Neural progenitor cell (in vitro differentiated cells): ENCODE measurements around the gene CLN5. TPM values are rescaled to one million over a fixed set of nuclear protein-coding genes. Genes with fewer than 3 reads are reported as not detected.
"Not testable (repeated sequence)": the region's sequence is repeated elsewhere in the genome, so short reads cannot be mapped to it uniquely, and the experiment has no call there.

Source experiments
- DNase-seq: peaks from one replicate; pipeline ENCODE4 v3.0.0-alpha.2; 2016; ENCODE audit warnings: low spot score
- H2AFZ ChIP-seq: fragments of 200-600 bp; sonication (generic); replicated peaks from 2 replicates; pipeline ENCODE4 v1.6.1; 2016; ENCODE audit warnings: antibody characterized with exemption
- H3F3A ChIP-seq: fragments of 200-600 bp; sonication (generic); 2 replicates; pipeline ENCODE4 v1.6.1; 2016; ENCODE audit warnings: antibody characterized with exemption, low read depth
- H3K27ac ChIP-seq: fragments of 200-600 bp; sonication (generic); 2 replicates; pipeline ENCODE4 v1.5.1; 2016; ENCODE audit warnings: mild to moderate bottlenecking
- H3K27me3 ChIP-seq: fragments of 200-600 bp; sonication (generic); 2 replicates; pipeline ENCODE4 v1.6.1; 2016; ENCODE audit warnings: mild to moderate bottlenecking, moderate library complexity
- H3K36me3 ChIP-seq: fragments of 200-600 bp; sonication (generic); 2 replicates; pipeline ENCODE4 v1.5.1; 2016
- H3K4me1 ChIP-seq: fragments of 200-600 bp; sonication (generic); 2 replicates; pipeline ENCODE4 v1.6.1; 2016; ENCODE audit warnings: mixed run types
- H3K4me2 ChIP-seq: fragments of 200-600 bp; sonication (generic); 2 replicates; pipeline ENCODE4 v1.6.1; 2016
- H3K4me3 ChIP-seq: fragments of 200-600 bp; sonication (generic); 2 replicates; pipeline ENCODE4 v1.5.1; 2016
- H3K79me2 ChIP-seq: fragments of 200-600 bp; sonication (generic); 2 replicates; pipeline ENCODE4 v1.6.1; 2016; ENCODE audit warnings: low read depth
- H3K9ac ChIP-seq: fragments of 200-600 bp; sonication (generic); 2 replicates; pipeline ENCODE4 v1.6.1; 2016
- H3K9me3 ChIP-seq: fragments of 200-600 bp; sonication (generic); 2 replicates; pipeline ENCODE4 v1.5.1; 2016; ENCODE audit warnings: low read depth
- H4K20me1 ChIP-seq: fragments of 200-600 bp; sonication (generic); 2 replicates; pipeline ENCODE4 v1.6.1; 2016; ENCODE audit warnings: low read depth
- H3K27ac Mint-ChIP-seq: 3 replicates; pipeline ENCODE4 v1.8.0; 2021; ENCODE audit warnings: mixed read lengths
- H3K27me3 Mint-ChIP-seq: 2 replicates; pipeline ENCODE4 v1.8.0; 2022; ENCODE audit warnings: low read depth, mild to moderate bottlenecking, inconsistent platforms, moderate library complexity, mixed read lengths; ENCODE audit not compliant: insufficient read depth
- H3K36me3 Mint-ChIP-seq: 3 replicates; pipeline ENCODE4 v1.8.0; 2021; ENCODE audit warnings: mixed read lengths
- H3K4me1 Mint-ChIP-seq: 3 replicates; pipeline ENCODE4 v1.8.0; 2021; ENCODE audit warnings: mixed read lengths
- H3K4me3 Mint-ChIP-seq: 3 replicates; pipeline ENCODE4 v1.8.0; 2021; ENCODE audit warnings: mild to moderate bottlenecking, moderate library complexity, mixed read lengths
- H3K9me3 Mint-ChIP-seq: 3 replicates; pipeline ENCODE4 v1.8.0; 2020; ENCODE audit warnings: mixed read lengths
- EZH2 ChIP-seq: fragments of 200-600 bp; sonication (generic); IDR thresholded peaks from 2 replicates; pipeline ENCODE4 v1.6.1; 2017; ENCODE audit warnings: antibody characterized with exemption, mild to moderate bottlenecking, moderate library complexity
- EZH2phosphoT487 ChIP-seq: fragments of 200-600 bp; sonication (generic); IDR thresholded peaks from 2 replicates; pipeline ENCODE4 v1.6.1; 2017; ENCODE audit warnings: antibody characterized with exemption
- total RNA-seq: library from RNA; depleted of rRNA; stranded (reverse); fragments of >200 nt; gene quantifications from 2 replicates; pipeline ENCODE4 v1.2.3, GENCODE V29; 2015; ENCODE audit warnings: low replicate concordance
- TF ChIP-seq, protein P1 (sequence below): fragments of 200-600 bp; sonication (generic); IDR thresholded peaks from 2 replicates; pipeline ENCODE4 v1.5.1; 2017; ENCODE audit warnings: antibody characterized with exemption, mild to moderate bottlenecking

Gene CLN5
- total RNA-seq, 1 donor from 2014 or later: 28.5 TPM

DNA sequence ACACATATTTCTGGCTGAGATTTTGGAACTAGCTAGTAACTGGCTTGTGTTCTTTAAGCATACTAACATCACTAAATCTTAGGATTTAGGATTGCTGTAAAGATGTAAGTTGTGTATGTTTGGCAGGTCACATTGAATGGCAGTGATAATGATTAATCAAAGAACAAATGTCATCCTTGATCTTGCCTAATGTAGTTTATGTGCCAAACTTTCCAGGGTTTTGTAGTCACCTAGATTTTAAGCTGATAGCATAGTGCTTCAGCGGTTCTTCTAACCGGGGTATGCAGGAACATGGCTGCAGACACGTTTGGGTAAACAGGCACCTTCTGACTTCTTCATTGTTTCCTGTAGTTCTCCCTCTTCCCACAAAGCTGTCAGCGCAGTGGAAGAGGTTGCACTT, 9.7 kb downstream of the CLN5 start:
- no peaks in the 10 kb centered on the region for H3K9me3 ChIP-seq
- Mint-ChIP-seq H3K9me3 (no peaks in the 10 kb centered on the region), H3K36me3 (peaks cover 18% of the 10 kb centered on the region), H3K4me1 (no peaks in the 10 kb centered on the region), H3K4me3 (no peak overlapping the region), H3K27me3 (no peaks in the 10 kb centered on the region), H3K27ac (no peak overlapping the region)
- H2AFZ ChIP-seq: no peak overlapping the region
- no peak overlapping the region for H3K4me3 ChIP-seq
- no peaks in the 10 kb centered on the region for H3K4me1 ChIP-seq
- DNase-seq: no peak
- no peaks in the 10 kb centered on the region for H3K36me3 ChIP-seq
- no peak for TF ChIP-seq EZH2phosphoT487
- TF ChIP-seq, protein P1, sequence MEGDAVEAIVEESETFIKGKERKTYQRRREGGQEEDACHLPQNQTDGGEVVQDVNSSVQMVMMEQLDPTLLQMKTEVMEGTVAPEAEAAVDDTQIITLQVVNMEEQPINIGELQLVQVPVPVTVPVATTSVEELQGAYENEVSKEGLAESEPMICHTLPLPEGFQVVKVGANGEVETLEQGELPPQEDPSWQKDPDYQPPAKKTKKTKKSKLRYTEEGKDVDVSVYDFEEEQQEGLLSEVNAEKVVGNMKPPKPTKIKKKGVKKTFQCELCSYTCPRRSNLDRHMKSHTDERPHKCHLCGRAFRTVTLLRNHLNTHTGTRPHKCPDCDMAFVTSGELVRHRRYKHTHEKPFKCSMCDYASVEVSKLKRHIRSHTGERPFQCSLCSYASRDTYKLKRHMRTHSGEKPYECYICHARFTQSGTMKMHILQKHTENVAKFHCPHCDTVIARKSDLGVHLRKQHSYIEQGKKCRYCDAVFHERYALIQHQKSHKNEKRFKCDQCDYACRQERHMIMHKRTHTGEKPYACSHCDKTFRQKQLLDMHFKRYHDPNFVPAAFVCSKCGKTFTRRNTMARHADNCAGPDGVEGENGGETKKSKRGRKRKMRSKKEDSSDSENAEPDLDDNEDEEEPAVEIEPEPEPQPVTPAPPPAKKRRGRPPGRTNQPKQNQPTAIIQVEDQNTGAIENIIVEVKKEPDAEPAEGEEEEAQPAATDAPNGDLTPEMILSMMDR: no peak
- TF ChIP-seq EZH2: no peak
- peaks cover 5% of the 10 kb centered on the region for H3K79me2 ChIP-seq
- H3K9ac ChIP-seq: no peak overlapping the region
- peaks cover 18% of the 10 kb centered on the region for H3F3A ChIP-seq
- no peak overlapping the region for H3K27ac ChIP-seq
- peaks cover 5% of the 10 kb centered on the region for H4K20me1 ChIP-seq
- H3K4me2 ChIP-seq: no peak overlapping the region
- no peaks in the 10 kb centered on the region for H3K27me3 ChIP-seq

DNA sequence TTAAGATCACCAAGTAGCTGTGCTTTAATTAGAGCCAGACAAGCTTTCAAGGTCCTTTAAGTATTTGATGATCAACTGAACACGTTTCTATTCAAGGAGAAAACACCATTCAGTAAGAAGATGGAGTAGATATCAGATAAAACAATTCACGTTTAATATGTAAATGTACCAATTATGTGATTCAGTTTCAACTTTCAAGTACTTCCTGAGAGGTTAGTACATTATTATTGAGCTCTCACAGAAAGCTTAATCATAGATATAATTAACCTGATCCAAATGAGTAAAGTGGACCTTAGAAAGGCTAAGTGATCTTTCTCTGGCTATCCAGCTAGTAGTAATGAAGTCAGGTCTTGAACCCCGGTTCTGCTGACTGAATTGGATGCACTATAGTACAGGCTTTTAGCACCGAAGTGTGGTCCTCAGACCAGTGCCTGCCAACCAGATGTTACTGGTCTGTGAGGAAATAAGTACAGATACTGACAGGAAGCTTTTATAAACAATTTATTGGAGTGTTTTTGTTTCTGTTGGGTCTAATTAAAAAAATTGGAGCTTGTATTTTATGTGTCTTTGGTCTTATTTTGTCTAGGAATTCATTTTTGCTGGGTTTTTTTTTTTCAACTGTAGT, 10.2 kb downstream of the CLN5 start:
- no peaks in the 10 kb centered on the region for H3K9me3 Mint-ChIP-seq
- H3K27ac Mint-ChIP-seq: no peak overlapping the region
- no peak overlapping the region for H2AFZ ChIP-seq
- TF ChIP-seq EZH2: no peak
- no peak for TF ChIP-seq EZH2phosphoT487
- TF ChIP-seq, protein P1: no peak
- no peaks in the 10 kb centered on the region for H3K4me1 Mint-ChIP-seq
- H3K4me1 ChIP-seq: no peaks in the 10 kb centered on the region
- H3K9ac ChIP-seq: no peak overlapping the region
- H3K27me3 Mint-ChIP-seq: no peaks in the 10 kb centered on the region
- no peaks in the 10 kb centered on the region for H3K9me3 ChIP-seq
- no peaks in the 10 kb centered on the region for H3K36me3 ChIP-seq
- H3K27me3 ChIP-seq: no peaks in the 10 kb centered on the region
- peaks cover 5% of the 10 kb centered on the region for H3K79me2 ChIP-seq
- no peak overlapping the region for H3K4me3 ChIP-seq
- no peak overlapping the region for H3K4me2 ChIP-seq
- H3K27ac ChIP-seq: no peak overlapping the region
- H4K20me1 ChIP-seq: peaks cover 5% of the 10 kb centered on the region
- DNase-seq: no peak
- H3K4me3 Mint-ChIP-seq: no peak overlapping the region
- peaks cover 14% of the 10 kb centered on the region for H3K36me3 Mint-ChIP-seq
- H3F3A ChIP-seq: peaks cover 18% of the 10 kb centered on the region

DNA sequence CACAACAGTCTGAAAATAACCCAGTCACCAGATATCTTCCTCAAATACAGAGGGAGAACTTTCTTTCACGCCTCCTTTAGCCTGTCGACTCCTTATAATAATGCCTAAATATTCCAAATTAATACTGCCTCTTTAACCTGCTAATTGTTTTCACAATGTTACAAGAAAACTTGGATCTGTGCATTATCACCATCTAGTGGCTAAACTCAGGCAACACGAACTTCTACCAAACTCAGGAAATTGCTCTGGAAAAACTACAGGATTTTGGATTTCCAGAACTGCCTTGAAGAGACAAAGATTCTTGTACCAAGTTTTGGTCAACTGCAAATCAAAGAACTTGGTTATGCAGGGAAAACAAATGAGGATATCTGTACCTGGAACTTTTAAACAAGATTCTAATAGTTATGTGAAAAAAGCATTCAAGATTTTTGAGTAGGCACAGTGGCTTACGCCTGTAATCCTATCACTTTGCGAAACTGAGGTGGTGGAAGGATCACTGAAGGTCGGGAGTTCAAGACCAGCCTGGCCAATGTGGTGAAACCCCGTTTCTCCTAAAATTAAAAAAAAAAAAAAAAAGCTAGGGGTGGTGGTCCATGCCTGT, 10.8 kb downstream of the CLN5 start:
- H3K27ac Mint-ChIP-seq: no peak overlapping the region
- peaks cover 15% of the 10 kb centered on the region for H3K36me3 Mint-ChIP-seq
- H3K27me3 Mint-ChIP-seq: no peaks in the 10 kb centered on the region
- no peak overlapping the region for H3K4me3 Mint-ChIP-seq
- Histone ChIP-seq H3K79me2 (peaks cover 5% of the 10 kb centered on the region), H3K4me3 (no peak overlapping the region), H3K27me3 (no peaks in the 10 kb centered on the region), H4K20me1 (peaks cover 5% of the 10 kb centered on the region), H3K4me1 (no peaks in the 10 kb centered on the region), H3K27ac (no peak overlapping the region), H3K4me2 (no peak overlapping the region), H3K9ac (no peak overlapping the region), H2AFZ (no peak overlapping the region), H3F3A (peaks cover 18% of the 10 kb centered on the region), H3K9me3 (no peaks in the 10 kb centered on the region), H3K36me3 (no peaks in the 10 kb centered on the region)
- DNase-seq: peak; percentile 40
- no peaks in the 10 kb centered on the region for H3K9me3 Mint-ChIP-seq
- TF ChIP-seq, protein P1: peak; percentile 69
- no peak for TF ChIP-seq EZH2
- no peaks in the 10 kb centered on the region for H3K4me1 Mint-ChIP-seq

DNA sequence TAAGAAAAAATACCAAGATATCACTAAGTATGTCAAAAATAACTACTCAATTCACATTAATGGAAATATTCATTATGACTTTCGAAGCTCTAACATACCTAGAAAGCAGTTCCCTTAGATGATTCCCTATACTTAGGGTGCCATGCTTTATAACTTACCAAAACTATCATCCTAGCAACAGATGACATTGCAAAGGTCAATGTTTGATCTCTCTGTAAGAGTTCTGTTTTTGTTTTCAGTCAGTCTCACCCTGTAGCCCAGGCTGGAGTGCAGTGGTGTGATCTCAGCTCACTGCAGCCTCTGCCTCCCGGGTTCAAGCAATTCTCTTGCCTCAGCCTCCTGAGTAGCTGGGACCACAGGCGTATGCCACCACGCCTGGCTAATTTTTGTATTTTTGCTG, 16.5 kb downstream of the CLN5 start:
- H3K9me3 ChIP-seq, H3F3A ChIP-seq, H3K9me3 Mint-ChIP-seq, H3K27ac ChIP-seq, H3K4me1 Mint-ChIP-seq, H3K4me3 Mint-ChIP-seq, H4K20me1 ChIP-seq, DNase-seq, H3K4me3 ChIP-seq, H3K4me2 ChIP-seq, H2AFZ ChIP-seq, H3K4me1 ChIP-seq, H3K36me3 ChIP-seq, H3K27me3 ChIP-seq, H3K27me3 Mint-ChIP-seq, H3K9ac ChIP-seq, H3K27ac Mint-ChIP-seq: not testable (repeated sequence)
- H3K79me2 ChIP-seq: peaks cover 18% of the 10 kb centered on the region
- H3K36me3 Mint-ChIP-seq: peaks cover 25% of the 10 kb centered on the region
